Ishikawa (cell line): ENCODE results near the gene MUC4.

Experiments used
- CEBPB ChIP-seq: IDR thresholded peaks from 2 replicates; pipeline ENCODE4 v1.6.1; 2012
- CREB1 ChIP-seq: IDR thresholded peaks from 2 replicates; pipeline ENCODE4 v1.6.1; 2012; ENCODE audit warnings: low read depth
- EGR1 ChIP-seq: IDR thresholded peaks from 2 replicates; pipeline ENCODE4 v1.6.1; 2012
- EP300 ChIP-seq: IDR thresholded peaks from 2 replicates; pipeline ENCODE4 v1.6.1; 2012; ENCODE audit warnings: borderline replicate concordance
- FOXM1 ChIP-seq: IDR thresholded peaks from 2 replicates; pipeline ENCODE4 v1.6.1; 2012; ENCODE audit warnings: low read depth, borderline replicate concordance
- NFIC ChIP-seq: IDR thresholded peaks from 2 replicates; pipeline ENCODE4 v1.6.1; 2012
- RAD21 ChIP-seq: IDR thresholded peaks from 2 replicates; pipeline ENCODE4 v1.6.1; 2012; ENCODE audit warnings: low read depth
- TAF1 ChIP-seq: IDR thresholded peaks from 2 replicates; pipeline ENCODE4 v1.6.1; 2012; ENCODE audit warnings: low read depth, mild to moderate bottlenecking
- TCF12 ChIP-seq: IDR thresholded peaks from 2 replicates; pipeline ENCODE4 v1.6.1; 2012; ENCODE audit warnings: low read depth
- TEAD4 ChIP-seq: IDR thresholded peaks from 2 replicates; pipeline ENCODE4 v1.6.1; 2012
- YY1 ChIP-seq: IDR thresholded peaks from 2 replicates; pipeline ENCODE4 v1.6.1; 2012; ENCODE audit warnings: low read depth
- ZBTB7A ChIP-seq: IDR thresholded peaks from 2 replicates; pipeline ENCODE4 v1.6.1; 2012; ENCODE audit warnings: low read depth
- TF ChIP-seq, protein P1 (sequence below): IDR thresholded peaks from 2 replicates; pipeline ENCODE4 v1.6.1; 2012
- TF ChIP-seq, protein P2 (sequence below): IDR thresholded peaks from 2 replicates; pipeline ENCODE4 v1.6.1; 2012
- TF ChIP-seq, protein P3 (sequence below): IDR thresholded peaks from 2 replicates; pipeline ENCODE4 v1.6.1; 2012; ENCODE audit warnings: low read depth, mild to moderate bottlenecking

Gene MUC4

DNA sequence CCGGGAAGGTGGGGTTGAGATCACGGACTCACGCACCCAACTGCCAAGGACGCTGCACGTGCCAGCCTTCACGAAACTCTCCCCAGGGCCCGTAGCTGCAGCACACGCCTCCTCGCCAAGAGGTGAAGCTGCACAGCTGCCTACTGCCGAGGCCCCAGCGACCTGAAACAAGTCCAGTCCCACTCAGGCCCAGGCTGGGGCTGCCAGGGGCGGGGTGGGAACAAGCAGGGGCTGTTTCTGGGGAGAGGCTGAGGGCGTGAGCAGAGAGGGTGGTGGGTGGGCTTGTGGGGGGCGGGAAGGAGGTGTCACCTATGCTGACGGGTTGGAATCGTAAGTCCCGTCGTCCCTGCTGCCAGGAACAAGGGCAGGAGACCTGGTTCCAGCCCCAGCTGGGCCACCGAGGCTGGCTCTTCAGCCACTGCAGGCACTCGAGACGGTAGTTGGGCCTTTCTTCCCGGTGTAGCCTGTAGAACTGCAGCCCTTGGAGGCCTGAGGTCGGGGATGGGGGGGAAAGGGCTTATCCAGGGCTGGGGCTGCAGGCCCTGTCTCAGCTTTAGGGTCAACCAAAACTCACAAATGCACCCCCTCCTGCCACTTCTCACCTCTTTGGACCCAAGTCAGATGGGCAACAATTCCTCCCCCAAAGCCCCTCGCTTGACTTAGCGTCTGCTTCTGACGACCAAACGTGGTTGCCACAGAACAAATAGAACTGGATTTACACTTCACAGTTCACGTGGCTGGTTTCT is 46.6 kb downstream of the MUC4 start:
- TF ChIP-seq, protein P1, sequence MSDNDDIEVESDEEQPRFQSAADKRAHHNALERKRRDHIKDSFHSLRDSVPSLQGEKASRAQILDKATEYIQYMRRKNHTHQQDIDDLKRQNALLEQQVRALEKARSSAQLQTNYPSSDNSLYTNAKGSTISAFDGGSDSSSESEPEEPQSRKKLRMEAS: no peak
- TF ChIP-seq TEAD4: no peak
- no peak for TF ChIP-seq EGR1
- no peak for TF ChIP-seq CEBPB
- no peak for TF ChIP-seq FOXM1
- TF ChIP-seq TCF12: no peak
- TF ChIP-seq, protein P2, sequence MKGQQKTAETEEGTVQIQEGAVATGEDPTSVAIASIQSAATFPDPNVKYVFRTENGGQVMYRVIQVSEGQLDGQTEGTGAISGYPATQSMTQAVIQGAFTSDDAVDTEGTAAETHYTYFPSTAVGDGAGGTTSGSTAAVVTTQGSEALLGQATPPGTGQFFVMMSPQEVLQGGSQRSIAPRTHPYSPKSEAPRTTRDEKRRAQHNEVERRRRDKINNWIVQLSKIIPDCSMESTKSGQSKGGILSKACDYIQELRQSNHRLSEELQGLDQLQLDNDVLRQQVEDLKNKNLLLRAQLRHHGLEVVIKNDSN: no peak
- no peak for TF ChIP-seq EP300
- no peak for TF ChIP-seq CREB1
- no peak for TF ChIP-seq TAF1
- no peak for TF ChIP-seq RAD21
- TF ChIP-seq, protein P3, sequence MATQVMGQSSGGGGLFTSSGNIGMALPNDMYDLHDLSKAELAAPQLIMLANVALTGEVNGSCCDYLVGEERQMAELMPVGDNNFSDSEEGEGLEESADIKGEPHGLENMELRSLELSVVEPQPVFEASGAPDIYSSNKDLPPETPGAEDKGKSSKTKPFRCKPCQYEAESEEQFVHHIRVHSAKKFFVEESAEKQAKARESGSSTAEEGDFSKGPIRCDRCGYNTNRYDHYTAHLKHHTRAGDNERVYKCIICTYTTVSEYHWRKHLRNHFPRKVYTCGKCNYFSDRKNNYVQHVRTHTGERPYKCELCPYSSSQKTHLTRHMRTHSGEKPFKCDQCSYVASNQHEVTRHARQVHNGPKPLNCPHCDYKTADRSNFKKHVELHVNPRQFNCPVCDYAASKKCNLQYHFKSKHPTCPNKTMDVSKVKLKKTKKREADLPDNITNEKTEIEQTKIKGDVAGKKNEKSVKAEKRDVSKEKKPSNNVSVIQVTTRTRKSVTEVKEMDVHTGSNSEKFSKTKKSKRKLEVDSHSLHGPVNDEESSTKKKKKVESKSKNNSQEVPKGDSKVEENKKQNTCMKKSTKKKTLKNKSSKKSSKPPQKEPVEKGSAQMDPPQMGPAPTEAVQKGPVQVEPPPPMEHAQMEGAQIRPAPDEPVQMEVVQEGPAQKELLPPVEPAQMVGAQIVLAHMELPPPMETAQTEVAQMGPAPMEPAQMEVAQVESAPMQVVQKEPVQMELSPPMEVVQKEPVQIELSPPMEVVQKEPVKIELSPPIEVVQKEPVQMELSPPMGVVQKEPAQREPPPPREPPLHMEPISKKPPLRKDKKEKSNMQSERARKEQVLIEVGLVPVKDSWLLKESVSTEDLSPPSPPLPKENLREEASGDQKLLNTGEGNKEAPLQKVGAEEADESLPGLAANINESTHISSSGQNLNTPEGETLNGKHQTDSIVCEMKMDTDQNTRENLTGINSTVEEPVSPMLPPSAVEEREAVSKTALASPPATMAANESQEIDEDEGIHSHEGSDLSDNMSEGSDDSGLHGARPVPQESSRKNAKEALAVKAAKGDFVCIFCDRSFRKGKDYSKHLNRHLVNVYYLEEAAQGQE: no peak
- TF ChIP-seq NFIC: no peak

DNA sequence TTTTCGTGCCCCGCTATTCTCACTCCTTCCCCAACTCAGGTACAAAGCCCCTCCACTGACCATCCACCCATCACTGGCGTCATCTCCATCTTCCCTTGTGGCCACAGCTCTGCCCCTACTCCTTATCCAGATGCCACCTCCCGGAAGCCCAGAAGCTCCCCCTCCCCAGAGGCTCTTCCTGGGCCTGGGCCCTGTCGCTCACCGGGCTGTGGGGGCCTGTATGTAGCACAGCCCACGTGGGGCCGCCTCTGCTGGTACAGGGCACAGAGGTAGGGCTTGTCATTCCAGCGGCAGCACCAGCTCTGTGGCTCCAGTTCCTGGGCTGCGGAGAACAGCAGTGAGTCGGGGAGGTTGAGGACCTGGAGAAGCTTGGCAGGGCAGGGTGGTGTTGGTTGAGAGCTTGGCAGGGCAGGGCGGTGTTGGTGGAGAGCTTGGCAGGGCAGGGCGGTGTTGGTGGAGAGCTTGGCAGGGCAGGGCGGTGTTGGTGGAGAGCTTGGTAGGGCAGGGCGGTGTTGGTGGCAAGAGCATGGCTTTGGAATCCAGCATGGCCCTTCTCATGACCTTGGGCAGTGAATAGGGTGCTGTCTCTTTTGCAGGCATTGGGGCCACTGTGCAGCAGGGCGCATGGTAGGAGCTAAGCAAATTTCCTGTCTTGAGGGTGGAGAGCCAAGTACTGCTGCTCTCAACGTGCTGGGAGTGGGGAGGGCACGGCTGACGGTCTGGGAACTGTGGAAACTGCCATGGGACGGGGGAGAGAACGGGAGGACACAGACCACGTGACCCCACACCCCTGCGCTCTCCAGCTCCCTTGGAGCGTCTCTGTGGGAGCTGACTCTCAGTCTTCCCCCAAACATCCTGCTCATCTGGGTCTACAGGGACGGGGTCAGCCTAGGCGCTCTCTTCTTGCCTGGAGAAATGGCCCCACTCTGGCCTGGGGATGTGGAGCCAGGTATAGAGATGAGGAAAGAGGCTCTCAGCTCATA is 47.6 kb downstream of the MUC4 start:
- no peak for TF ChIP-seq FOXM1
- TF ChIP-seq, protein P2: peak; percentile 34; the same call in 1 of the 2 replicates

DNA sequence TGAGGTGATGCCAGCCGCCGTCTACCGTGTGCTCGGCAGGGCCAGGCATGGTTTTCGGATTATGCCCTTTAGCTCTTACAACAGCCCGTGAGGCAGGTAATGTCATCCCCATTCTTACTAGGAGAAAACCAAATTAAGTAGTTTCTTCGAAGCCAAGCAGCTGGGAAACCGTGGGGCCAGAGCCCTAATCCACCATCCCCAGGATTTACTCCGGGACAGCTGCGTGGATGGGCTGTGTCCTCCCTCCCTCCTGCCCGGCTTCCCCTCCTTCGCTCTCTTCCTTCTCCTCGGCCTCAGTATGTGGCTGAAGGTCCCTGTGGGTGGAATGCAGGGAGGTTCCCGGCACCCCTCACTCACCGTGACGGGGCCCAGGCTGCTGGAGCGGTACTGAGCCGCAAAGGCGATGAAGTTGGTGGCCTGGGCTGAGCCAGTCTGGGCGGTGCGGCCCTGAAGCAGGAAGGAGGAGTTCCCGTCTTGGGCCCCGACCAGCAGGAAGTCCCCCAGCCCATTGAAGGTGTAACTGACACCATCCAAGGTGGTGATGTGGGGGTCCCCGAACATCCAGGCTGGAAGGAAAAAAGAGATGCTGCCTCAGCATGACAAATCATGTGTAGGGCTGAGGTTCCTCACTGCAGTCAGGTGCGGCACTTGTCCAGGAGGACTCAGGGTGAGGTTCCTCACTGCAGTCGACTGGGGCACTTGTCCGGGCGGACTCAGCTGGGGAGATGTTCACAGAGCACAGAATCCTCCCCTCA is 48.5 kb downstream of the MUC4 start:
- TF ChIP-seq, protein P1: no peak
- TF ChIP-seq EP300 (no peak), FOXM1 (no peak), CEBPB (no peak), TCF12 (no peak), YY1 (no peak), TAF1 (no peak), TEAD4 (no peak), NFIC (no peak), CREB1 (no peak), EGR1 (no peak), RAD21 (no peak), ZBTB7A (no peak)
- TF ChIP-seq, protein P3: no peak
- TF ChIP-seq, protein P2: no peak

DNA sequence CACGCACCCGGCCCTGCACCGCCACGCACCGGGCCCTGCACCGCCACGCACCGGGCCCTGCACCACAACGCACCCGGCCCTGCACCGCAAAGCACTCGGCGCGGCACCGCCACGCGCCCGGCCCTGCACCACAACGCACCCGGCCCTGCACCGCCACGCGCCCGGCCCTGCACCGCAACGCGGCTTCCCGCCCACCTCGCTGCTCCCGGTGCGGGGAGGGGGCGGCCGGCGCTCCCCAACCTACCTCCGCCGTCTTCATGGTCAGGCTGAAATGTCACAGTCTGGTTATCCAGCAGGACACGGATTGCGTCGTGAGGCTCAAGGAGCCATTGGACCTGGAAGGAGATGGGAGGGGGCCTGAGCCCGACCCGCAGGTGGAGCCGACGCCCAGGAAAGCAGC is 49.1 kb downstream of the MUC4 start:
- TF ChIP-seq EGR1 (no peak), CEBPB (no peak), RAD21 (no peak), FOXM1 (no peak)

DNA sequence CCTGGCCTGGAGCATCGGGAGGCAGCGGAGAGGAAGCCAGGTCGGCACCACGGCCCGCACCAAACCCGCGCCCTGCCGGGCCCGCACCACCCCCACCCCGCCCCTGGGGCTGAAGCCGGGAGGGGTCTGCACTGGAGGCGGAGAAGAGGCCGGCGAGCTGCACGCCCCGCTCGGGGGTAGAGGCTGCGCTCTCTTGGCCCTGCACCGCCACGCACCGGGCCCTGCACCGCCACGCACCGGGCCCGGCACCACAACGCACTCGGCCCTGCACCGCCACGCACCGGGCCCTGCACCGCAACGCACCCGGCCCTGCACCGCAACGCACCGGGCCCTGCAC is 49.5 kb downstream of the MUC4 start:
- TF ChIP-seq, protein P2: no peak
- TF ChIP-seq, protein P3: no peak
- no peak for TF ChIP-seq CREB1
- no peak for TF ChIP-seq TEAD4
- no peak for TF ChIP-seq ZBTB7A
- no peak for TF ChIP-seq FOXM1
- TF ChIP-seq EGR1: no peak
- no peak for TF ChIP-seq EP300
- TF ChIP-seq TAF1: no peak
